Measurements from ENCODE around the gene RORC.

- TF ChIP-seq CTCF (conservative IDR thresholded peaks at IDR 0.05; ENCODE audit: low read depth, low read length) (no peak), EZH2phosphoT487 (IDR thresholded peaks at IDR 0.05; ENCODE audit: borderline replicate concordance, low read length) (no peak)
These were observed 16.5 kb downstream of the RORC start for GRCh38 chr1:151814971-151815545.
